Measurements from ENCODE around the gene NEK11. TPM values are rescaled to one million over a fixed set of nuclear protein-coding genes. Genes with fewer than 3 reads are reported as not detected.

Gene NEK11
- polyA plus RNA-seq, 3 donors = 0.31 to 0.56 (median 0.43) TPM

DNA sequence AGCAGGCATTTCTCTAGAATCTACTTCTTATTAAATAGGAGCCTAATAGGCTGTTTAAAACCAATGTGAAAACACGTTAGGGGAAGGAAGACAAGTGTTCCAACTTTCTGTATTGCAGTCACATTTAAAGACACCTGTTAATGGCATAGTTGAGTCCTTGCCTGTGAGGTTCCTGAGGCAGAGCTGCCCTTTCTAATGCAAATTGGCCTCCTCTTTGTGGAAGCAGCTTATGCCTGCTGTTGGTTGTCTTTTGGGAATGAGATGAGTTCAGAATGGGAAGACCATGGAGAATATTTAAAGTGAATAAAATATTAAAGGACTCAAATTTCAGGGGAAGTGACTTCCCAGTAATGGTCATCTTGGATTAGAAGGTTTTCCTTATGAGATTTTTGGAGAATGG lies 51.2 kb downstream of the NEK11 start:
- H3K9me3 Mint-ChIP-seq = no peaks in the 10 kb centered on the region
- DNase-seq = no peak
- no peaks in the 10 kb centered on the region for H3K79me2 ChIP-seq (ENCODE audit: insufficient read depth, low read length)
- TF ChIP-seq, protein P1, sequence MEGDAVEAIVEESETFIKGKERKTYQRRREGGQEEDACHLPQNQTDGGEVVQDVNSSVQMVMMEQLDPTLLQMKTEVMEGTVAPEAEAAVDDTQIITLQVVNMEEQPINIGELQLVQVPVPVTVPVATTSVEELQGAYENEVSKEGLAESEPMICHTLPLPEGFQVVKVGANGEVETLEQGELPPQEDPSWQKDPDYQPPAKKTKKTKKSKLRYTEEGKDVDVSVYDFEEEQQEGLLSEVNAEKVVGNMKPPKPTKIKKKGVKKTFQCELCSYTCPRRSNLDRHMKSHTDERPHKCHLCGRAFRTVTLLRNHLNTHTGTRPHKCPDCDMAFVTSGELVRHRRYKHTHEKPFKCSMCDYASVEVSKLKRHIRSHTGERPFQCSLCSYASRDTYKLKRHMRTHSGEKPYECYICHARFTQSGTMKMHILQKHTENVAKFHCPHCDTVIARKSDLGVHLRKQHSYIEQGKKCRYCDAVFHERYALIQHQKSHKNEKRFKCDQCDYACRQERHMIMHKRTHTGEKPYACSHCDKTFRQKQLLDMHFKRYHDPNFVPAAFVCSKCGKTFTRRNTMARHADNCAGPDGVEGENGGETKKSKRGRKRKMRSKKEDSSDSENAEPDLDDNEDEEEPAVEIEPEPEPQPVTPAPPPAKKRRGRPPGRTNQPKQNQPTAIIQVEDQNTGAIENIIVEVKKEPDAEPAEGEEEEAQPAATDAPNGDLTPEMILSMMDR (IDR thresholded peaks at IDR 0.05) = no peak
- no peak overlapping the region for H3K4me3 Mint-ChIP-seq
- H3K27me3 Mint-ChIP-seq (ENCODE audit: low read depth in 3 of 3) = peaks cover 0 to 3% (median 1%) of the 10 kb centered on the region in 3 donors
- H3K9me3 ChIP-seq (replicated peaks in 1 of 2; ENCODE audit: control insufficient read depth in 1 of 2, insufficient read depth in 1 of 2, low read length in 2 of 2) = no peaks in the 10 kb centered on the region
- no peak overlapping the region for H3K4me2 ChIP-seq (replicated peaks; ENCODE audit: extremely low read depth, low read length, poor library complexity, severe bottlenecking)
- H3K27me3 ChIP-seq (ENCODE audit: control insufficient read depth in 2 of 2, insufficient read depth in 2 of 2, low read length in 2 of 2) = no peaks in the 10 kb centered on the region
- 60% methylated on average over 1 of the region's 1 CpG for WGBS (ENCODE audit: insufficient coverage)
- H3K27ac Mint-ChIP-seq = peak overlapping the region in 1 of 7 donors; percentile 28
- H3K36me3 Mint-ChIP-seq = no peaks in the 10 kb centered on the region
- peaks cover 5% of the 10 kb centered on the region for H3K4me1 Mint-ChIP-seq
- no peaks in the 10 kb centered on the region for H4K20me1 ChIP-seq (ENCODE audit: insufficient read depth, low read length)
- intact Hi-C loops (cut with micrococcal nuclease) = no loop called here
- H3K36me3 ChIP-seq (replicated peaks in 1 of 2; ENCODE audit: control insufficient read depth in 1 of 2, insufficient read depth in 2 of 2, low read length in 2 of 2) = no peaks in the 10 kb centered on the region
- H3K27ac ChIP-seq (ENCODE audit: low read depth in 1 of 2, low read length in 2 of 2) = no peak overlapping the region
- no peak overlapping the region for H2AFZ ChIP-seq (ENCODE audit: insufficient read depth, low read depth, low read length, poor library complexity, severe bottlenecking)
- H3K9ac ChIP-seq (ENCODE audit: insufficient read depth, low read length, poor library complexity, severe bottlenecking) = no peak overlapping the region
- no peak overlapping the region for H3K4me3 ChIP-seq (replicated peaks in 1 of 3; ENCODE audit: low read depth in 2 of 3, low read length in 3 of 3)
- H3K4me1 ChIP-seq (ENCODE audit: control insufficient read depth in 1 of 2, insufficient read depth in 2 of 2, low read length in 2 of 2) = no peaks in the 10 kb centered on the region

DNA sequence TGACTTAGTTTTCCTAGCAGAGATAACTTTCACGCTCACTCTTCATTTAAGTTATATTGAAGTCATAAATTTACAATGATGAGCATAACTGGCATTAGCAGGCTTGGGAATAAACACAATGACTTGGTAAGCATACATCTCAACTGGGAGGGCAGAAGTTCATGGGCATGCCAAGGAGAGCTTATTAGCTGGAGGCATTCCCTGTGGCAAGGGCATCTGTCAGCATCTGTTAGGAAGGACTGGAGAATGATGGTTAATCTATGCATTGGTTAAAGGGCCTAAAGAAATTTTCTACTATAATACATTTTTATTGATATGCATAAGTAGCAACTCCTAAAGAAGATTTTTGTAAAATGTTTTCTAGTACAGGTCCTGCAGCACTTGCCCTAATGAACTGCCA lies 52.4 kb downstream of the NEK11 start:
- Histone ChIP-seq H3K4me3 (replicated peaks in 1 of 3; ENCODE audit: low read depth in 2 of 3, low read length in 3 of 3) (no peak overlapping the region), H3K9ac (ENCODE audit: insufficient read depth, low read length, poor library complexity, severe bottlenecking) (no peak overlapping the region), H3K4me2 (replicated peaks; ENCODE audit: extremely low read depth, low read length, poor library complexity, severe bottlenecking) (no peak overlapping the region), H3K79me2 (ENCODE audit: insufficient read depth, low read length) (no peaks in the 10 kb centered on the region), H4K20me1 (ENCODE audit: insufficient read depth, low read length) (no peaks in the 10 kb centered on the region), H3K36me3 (replicated peaks in 1 of 2; ENCODE audit: control insufficient read depth in 1 of 2, insufficient read depth in 2 of 2, low read length in 2 of 2) (no peaks in the 10 kb centered on the region), H3K27ac (ENCODE audit: low read depth in 1 of 2, low read length in 2 of 2) (no peak overlapping the region), H3K9me3 (replicated peaks in 1 of 2; ENCODE audit: control insufficient read depth in 1 of 2, insufficient read depth in 1 of 2, low read length in 2 of 2) (no peaks in the 10 kb centered on the region), H3K4me1 (ENCODE audit: control insufficient read depth in 1 of 2, insufficient read depth in 2 of 2, low read length in 2 of 2) (no peaks in the 10 kb centered on the region), H3K27me3 (ENCODE audit: control insufficient read depth in 2 of 2, insufficient read depth in 2 of 2, low read length in 2 of 2) (no peaks in the 10 kb centered on the region), H2AFZ (ENCODE audit: insufficient read depth, low read depth, low read length, poor library complexity, severe bottlenecking) (no peak overlapping the region)
- peaks cover 0 to 1% (median 1%) of the 10 kb centered on the region in 3 donors for H3K27me3 Mint-ChIP-seq (ENCODE audit: low read depth in 3 of 3)
- no CpG with 5 or more reads among the region's 1 CpG for WGBS (ENCODE audit: insufficient coverage)
- H3K36me3 Mint-ChIP-seq = no peaks in the 10 kb centered on the region
- no peak overlapping the region for H3K4me3 Mint-ChIP-seq
- intact Hi-C loops (cut with micrococcal nuclease) = no loop called here
- H3K27ac Mint-ChIP-seq = no peak overlapping the region
- no peaks in the 10 kb centered on the region for H3K9me3 Mint-ChIP-seq
- DNase-seq = no peak
- peaks cover under 1% of the 10 kb centered on the region for H3K4me1 Mint-ChIP-seq
- TF ChIP-seq, protein P1 (IDR thresholded peaks at IDR 0.05) = no peak
